ENCODE measurements around the gene CAB39. TPM values are rescaled to one million over a fixed set of nuclear protein-coding genes. Genes with fewer than 3 reads are reported as not detected.

The CAB39 gene
- total RNA-seq, 1 donor from 2014 or later, result 78.7 TPM

DNA sequence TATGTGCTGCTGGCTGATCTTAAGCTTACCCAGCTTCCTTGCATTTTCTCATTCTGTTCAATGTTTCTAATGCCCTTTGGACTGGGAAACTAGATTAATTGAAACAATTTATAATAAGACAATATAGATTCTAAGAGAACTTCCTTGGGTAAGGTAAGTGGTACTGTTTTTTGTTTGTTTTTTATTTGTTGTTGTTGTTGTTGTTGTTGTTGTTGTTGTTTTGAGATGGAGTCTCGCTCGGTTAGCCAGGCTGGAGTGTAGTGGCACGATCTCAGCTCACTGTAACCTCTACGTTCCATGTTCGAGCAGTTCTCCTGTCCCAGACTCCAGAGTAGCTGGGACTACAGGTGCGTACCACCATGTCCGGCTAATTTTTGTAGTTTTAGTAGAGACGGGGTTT is 49.1 kb downstream of the CAB39 start:
- peaks cover 58% of the 10 kb centered on the region for H3K4me1 ChIP-seq
- H3K27ac ChIP-seq, result no peak overlapping the region
- H3K36me3 ChIP-seq, result peaks cover 55% of the 10 kb centered on the region
- ATAC-seq (no peak), DNase-seq (no peak)
- no peaks in the 10 kb centered on the region for H3K27me3 ChIP-seq (ENCODE audit: low read depth)
- intact Hi-C loops (cut with DNase I), result no loop called here
- no peaks in the 10 kb centered on the region for H3K9me3 ChIP-seq
- TF ChIP-seq, protein P1, sequence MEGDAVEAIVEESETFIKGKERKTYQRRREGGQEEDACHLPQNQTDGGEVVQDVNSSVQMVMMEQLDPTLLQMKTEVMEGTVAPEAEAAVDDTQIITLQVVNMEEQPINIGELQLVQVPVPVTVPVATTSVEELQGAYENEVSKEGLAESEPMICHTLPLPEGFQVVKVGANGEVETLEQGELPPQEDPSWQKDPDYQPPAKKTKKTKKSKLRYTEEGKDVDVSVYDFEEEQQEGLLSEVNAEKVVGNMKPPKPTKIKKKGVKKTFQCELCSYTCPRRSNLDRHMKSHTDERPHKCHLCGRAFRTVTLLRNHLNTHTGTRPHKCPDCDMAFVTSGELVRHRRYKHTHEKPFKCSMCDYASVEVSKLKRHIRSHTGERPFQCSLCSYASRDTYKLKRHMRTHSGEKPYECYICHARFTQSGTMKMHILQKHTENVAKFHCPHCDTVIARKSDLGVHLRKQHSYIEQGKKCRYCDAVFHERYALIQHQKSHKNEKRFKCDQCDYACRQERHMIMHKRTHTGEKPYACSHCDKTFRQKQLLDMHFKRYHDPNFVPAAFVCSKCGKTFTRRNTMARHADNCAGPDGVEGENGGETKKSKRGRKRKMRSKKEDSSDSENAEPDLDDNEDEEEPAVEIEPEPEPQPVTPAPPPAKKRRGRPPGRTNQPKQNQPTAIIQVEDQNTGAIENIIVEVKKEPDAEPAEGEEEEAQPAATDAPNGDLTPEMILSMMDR (IDR thresholded peaks at IDR 0.05), result no peak
- no peak overlapping the region for H3K4me3 ChIP-seq

DNA sequence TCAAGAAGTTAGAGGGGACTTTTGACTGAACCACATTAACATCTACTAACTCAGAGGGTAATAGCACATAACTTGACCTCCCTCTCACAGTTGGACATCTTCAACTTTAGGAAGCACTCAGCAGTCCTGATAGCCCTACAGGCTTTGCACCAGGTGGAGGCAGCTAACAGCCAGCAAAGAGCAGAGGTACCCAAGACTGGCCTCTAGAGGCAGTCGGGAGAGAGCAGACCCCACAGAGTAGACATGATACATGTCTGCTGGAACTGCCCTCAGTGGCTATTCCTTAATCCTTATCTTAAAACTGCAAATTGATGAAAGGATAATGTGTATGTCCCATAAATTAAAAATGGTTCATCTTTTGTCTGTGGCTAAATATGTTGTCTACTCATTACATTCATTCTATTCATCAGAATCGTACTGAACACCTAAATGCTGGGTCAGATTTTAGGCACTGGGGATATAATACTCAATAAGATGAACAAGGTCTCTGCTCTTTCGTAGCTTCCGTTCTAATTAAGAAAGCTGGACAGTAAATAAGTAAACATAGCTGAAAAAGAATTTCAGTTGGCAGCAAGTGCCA is 49.8 kb downstream of the CAB39 start:
- ATAC-seq, result peak; percentile 43 to 60
- TF ChIP-seq, protein P1 (IDR thresholded peaks at IDR 0.05), result peak; percentile 33
- Histone ChIP-seq H3K36me3 (peaks cover 60% of the 10 kb centered on the region), H3K9me3 (no peaks in the 10 kb centered on the region), H3K4me3 (no peak overlapping the region), H3K27me3 (ENCODE audit: low read depth) (no peaks in the 10 kb centered on the region), H3K27ac (no peak overlapping the region), H3K4me1 (peaks cover 51% of the 10 kb centered on the region)
- intact Hi-C loops (cut with DNase I), result no loop called here
- DNase-seq, result no peak

DNA sequence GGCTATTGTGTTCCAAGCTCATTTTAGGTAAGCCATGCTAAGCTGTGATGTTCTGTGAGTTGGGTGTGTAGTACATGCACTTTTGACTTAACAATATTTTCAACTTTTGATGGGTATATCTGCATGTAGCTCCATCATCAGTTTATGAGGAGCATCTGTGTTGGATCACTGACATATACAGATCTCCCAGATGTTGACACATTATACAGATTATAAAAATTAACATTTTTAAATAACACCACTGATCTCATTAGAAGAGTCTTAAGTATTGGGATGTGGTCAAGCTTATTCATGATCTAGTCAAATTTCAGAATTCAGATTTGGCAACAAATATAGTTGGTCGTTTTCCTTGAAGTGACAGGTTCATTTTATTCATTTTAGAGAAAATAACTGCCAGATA is 51.7 kb downstream of the CAB39 start:
- no peak overlapping the region for H3K4me3 ChIP-seq
- H3K27ac ChIP-seq, result no peak overlapping the region
- H3K4me1 ChIP-seq, result peaks cover 31% of the 10 kb centered on the region
- DNase-seq (no peak), ATAC-seq (no peak)
- H3K36me3 ChIP-seq, result peaks cover 60% of the 10 kb centered on the region
- intact Hi-C loops (cut with DNase I), result no loop called here
- TF ChIP-seq, protein P1 (IDR thresholded peaks at IDR 0.05), result no peak
- no peaks in the 10 kb centered on the region for H3K27me3 ChIP-seq (ENCODE audit: low read depth)
- no peaks in the 10 kb centered on the region for H3K9me3 ChIP-seq

DNA sequence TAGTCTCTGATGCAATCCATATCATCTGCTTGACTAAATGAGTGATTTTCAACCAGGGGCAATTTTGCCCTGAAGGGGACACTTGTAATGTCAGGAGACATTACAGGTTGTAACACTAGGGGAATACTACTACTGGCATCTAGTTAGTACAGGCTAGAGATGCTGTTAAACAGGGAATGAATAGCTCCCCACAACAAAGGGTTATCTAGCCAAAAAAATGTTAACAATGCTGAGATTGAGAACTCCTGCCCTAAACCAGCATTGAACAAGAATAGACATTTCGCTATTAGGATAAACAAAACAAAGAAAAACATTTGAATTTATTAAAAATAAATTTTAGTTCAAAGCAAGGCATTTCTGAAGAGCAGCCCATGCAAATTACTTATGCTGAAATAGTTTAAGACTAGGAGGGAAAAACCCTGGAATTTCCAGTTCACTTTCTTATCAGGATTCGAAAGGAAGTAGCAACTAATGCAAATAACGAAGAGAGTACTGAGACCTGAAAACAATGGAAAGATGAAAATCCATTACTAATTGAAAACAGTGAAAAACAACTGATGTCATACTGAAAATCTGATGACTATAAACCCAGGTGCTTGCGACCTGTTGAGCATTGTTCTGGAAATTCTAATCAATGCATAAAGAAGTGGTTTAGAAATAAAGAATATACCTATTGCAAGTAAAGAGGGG is 53.1 kb downstream of the CAB39 start:
- no peaks in the 10 kb centered on the region for H3K9me3 ChIP-seq
- H3K36me3 ChIP-seq, result peaks cover 52% of the 10 kb centered on the region
- intact Hi-C loops (cut with DNase I), result no loop called here
- peaks cover 18% of the 10 kb centered on the region for H3K4me1 ChIP-seq
- H3K27me3 ChIP-seq (ENCODE audit: low read depth), result no peaks in the 10 kb centered on the region
- H3K4me3 ChIP-seq, result no peak overlapping the region
- H3K27ac ChIP-seq, result no peak overlapping the region
- TF ChIP-seq, protein P1 (IDR thresholded peaks at IDR 0.05), result no peak
- no peak for DNase-seq
- peak in 1 of 2 donors; percentile 23 for ATAC-seq

DNA sequence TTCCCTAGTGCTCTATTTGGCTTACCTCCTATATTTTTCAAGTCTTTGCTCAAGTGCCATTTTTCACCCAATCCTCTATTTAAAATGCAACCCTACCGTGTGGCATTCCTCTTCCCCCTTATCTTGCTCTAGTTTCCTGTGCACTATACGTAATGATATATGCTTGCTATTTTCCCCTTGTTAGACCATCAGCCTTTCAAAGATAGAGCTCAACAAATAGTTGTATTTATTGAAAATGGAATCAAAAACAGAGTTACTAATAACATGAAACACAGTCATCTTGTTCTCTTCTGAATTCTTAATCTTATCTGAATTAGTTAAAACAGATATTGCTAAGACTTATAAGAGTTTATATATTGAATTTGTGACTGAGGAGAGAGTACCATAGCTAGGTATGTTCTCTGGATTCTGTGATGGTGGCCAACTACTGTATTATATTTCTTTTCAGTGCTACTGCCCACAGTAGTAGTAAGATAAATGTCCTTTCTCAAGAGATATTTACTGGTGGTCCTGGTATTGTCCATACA is 55.3 kb downstream of the CAB39 start:
- Histone ChIP-seq H3K36me3 (peaks cover 30% of the 10 kb centered on the region), H3K9me3 (no peaks in the 10 kb centered on the region), H3K4me1 (peaks cover 18% of the 10 kb centered on the region), H3K4me3 (no peak overlapping the region), H3K27me3 (ENCODE audit: low read depth) (no peaks in the 10 kb centered on the region), H3K27ac (no peak overlapping the region)
- no peak for ATAC-seq
- intact Hi-C loops (cut with DNase I), result no loop called here
- DNase-seq, result no peak
- TF ChIP-seq, protein P1 (IDR thresholded peaks at IDR 0.05), result no peak
